HG03280 (cell line): ENCODE measurements around the gene COL5A1.

Experiments used
- ATAC-seq: cut with Tn5 transposase; IDR thresholded peaks from one replicate; pipeline ENCODE4 v1.9.1; 2021; ENCODE audit warnings: mild to moderate bottlenecking, moderate library complexity; ENCODE audit not compliant: unreplicated experiment

Gene COL5A1

DNA sequence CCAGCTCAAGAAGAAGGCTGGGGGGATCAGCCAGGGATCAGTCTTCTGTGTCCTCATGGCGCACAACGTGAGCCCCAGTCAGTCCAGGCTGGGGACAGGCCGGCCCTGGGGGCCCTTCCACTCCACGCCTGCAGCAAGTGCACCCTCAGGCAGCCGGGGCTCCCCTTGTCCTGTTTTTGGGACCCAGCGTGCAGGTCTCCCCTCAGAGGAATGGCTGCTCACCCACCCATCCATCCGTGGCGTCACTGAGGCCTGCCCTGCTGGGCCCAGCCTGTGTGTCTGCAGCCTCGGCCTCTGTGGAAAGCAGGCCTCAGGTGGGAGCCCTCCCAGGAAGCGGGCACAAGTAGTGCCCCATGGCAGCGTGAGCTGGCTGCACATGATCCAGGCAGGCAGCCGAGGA is 186.4 kb downstream of the COL5A1 start:
- ATAC-seq, result no peak

DNA sequence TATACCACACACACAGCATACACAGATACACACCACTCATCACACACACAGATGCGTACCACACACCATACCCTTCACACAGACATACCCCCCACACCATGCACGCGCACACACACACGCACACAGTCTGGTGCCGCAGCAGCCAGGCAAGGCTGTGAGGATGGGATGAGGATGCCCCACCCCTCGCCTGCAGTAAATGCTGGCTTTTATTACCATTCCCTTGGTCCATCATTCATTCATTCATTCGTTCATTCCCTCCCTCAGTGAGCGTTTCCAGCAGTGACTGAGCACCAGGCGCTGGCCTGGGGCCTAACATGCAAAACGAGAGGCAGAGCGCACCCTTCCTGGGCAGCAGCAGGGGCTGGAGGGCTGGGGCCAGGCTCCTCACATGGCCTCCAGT is 187.3 kb downstream of the COL5A1 start:
- ATAC-seq, result no peak

DNA sequence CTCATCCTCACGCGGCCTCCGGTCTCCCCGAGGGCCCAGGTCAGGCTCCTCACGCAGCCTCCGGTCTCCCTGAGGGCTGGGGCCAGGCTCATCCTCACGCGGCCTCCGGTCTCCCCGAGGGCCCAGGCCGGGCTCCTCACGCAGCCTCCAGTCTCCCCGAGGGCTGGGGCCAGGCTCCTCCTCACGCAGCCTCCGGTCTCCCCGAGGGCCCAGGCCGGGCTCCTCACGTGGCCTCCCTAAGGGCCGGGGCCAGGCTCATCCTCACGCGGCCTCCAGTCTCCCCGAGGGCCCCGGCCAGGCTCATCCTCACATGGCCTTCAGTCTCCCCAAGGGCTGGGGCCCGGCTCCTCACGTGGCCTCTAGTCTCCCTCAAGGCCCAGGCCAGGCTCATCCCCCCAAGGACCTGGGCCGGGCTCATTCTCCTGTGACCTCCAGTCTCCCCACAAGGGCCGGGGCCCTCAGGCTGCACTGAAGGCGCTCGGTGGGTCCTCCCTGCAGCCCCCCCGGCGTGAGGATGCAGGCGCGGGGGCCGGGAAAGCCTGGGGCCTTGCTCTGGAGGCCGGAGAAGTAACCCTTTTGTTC is 187.8 kb downstream of the COL5A1 start:
- ATAC-seq, result no peak

DNA sequence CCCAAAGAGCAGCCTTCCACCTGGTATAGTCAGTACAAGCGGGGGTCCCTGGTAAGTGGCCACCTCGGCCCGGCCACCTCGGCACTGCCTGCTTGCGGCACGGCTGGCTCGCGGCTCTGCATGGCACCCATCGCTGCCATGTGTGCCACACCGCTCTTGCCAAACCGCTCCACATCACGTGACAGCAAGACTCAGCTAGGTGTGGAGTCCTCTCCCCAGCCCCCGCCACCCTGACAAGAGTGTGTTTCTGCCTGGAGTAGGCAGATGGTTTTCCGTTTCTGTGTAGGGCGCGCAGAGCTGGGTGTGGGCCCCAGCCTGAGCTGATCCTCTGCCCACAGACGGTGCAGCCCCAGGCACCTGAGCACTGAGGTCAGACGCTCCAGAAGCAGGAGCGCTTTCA is 188.5 kb downstream of the COL5A1 start:
- ATAC-seq, result no peak

DNA sequence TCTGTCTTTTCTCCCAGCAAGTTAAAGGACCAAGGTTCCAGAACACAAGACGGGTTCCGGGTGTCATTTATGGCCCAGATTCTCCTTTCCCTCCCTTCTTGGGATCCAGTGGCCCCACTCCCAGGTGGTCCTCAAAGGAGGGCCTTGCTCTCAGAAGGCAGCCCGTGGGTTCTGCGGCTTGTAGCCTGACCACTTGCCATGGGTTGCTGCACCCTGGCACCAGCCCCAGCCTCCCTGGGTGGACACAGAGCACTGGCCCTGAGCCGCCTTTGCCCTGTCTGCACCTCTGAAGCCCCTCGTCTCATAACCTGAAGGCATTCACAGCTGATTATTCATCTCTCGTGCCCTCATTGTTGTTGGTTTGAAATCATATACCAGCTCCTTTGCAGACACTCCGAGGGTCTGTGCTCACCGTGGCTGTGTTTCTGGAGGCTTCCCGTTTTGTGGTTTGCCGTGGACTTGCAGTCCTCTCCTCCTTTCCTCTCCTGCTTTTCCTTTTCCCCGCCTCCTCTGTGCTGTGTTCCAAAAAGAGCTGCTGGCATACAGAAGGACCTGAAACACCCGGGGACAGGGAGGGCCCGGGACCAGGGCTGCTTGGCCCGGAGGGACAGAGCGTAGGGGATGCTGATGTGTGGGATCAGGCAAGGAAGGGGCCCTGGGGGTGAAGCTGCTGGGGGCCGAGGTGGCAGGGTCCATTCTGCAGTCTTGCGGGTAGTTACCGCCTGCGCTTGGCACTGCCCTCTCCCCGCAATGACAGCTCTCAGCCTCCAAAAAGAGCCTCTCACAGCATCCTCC is 189.5 kb downstream of the COL5A1 start:
- ATAC-seq, result no peak

DNA sequence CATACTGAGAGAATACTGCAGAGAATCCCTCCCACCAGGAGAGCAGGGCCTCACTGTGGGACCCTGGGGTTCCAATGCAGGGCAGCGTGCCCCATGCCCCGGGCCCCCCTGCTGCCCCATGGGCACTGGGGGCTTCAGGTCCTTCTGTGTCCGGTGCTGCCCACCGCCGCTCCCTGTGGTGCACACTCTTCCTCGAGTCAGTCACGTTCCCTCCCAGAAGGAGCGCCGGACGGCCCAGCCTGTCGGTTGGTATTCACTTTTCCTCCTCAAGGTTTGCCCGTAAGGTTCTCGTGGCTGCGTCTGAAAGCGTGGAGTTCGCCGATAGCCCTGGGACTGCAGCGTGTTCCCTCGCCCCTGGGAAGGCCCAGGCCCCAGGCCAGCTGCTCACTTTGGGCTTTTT is 190.9 kb downstream of the COL5A1 start:
- ATAC-seq, result no peak

DNA sequence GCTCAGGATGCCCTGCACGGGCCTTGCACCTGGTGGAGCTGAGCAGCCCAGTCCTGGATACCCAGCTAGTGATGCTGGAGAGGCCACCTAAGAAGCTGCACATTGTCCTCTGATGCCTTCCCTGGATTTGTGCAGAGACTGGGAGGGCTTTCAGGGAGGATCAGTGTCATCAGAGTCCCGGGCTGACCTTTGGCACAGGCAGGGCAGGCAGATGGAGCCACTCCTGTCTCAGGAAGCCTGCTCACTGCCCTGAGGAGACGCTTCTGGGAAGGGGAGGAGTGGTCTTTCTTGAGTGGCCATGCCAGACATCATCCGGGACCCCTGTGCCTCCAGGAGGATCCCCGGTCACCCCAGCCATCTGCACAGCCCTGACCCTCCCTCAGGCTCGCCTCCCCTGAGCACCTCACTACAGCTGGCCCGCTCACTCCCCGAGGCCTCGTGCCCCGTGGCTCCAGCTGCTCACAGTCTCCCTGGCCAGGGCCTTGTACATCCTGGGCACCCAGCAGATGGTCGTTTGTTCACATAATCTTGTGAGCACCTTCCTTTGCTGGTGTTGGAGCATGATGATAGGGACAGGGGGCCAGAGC is 191.8 kb downstream of the COL5A1 start:
- ATAC-seq, result no peak

DNA sequence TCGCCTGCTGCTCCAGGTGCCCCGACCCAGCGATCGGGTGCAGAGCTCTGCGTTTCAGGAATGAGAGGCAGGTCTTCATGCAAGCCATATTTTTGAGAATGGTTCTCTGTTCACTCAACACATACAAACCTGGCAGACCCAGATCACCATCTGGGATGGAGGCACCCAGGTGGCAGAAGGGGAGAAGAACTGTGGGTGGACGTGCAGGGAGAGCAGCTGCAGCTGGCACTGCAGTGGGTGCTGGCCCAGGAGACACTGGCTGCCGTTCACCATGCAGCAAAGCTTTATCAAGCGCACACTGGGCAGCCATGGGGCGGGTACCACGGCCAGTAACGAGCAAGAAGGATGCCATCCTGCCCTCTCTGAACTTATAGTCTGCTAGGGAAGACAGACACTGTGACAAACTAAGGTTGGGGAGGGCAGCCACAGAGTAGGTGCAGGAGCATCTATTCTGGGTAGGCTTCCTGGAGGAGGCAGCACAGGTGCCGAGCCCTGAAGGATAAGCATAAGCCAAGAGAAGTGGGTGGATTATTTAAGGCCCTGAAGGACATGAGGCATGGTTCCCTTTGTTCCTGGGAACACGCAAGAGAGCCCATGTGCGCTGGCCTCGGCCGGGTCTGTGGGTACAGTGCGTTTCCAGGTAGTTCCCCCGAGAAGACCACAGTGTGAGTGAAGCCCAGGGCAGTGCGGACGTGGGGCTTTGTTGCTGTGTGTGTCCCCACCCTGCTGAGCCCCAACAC is 192.8 kb downstream of the COL5A1 start:
- no peak for ATAC-seq

DNA sequence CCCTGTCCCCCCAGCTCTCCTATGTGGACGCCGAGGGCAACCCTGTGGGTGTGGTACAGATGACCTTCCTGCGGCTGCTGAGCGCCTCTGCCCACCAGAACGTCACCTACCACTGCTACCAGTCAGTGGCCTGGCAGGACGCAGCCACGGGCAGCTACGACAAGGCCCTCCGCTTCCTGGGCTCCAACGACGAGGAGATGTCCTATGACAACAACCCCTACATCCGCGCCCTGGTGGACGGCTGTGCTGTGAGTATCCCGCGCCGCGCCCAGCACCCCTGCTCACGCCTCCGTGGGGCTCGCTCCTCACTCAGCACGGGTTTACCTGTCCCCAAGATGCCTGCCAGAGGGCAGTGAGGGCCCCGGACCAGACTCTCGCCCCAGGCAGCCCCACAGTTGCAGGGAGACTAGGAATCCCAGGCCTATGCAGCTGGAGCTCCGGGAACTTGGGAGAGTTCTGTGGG is 193.4 kb downstream of the COL5A1 start:
- no peak for ATAC-seq

DNA sequence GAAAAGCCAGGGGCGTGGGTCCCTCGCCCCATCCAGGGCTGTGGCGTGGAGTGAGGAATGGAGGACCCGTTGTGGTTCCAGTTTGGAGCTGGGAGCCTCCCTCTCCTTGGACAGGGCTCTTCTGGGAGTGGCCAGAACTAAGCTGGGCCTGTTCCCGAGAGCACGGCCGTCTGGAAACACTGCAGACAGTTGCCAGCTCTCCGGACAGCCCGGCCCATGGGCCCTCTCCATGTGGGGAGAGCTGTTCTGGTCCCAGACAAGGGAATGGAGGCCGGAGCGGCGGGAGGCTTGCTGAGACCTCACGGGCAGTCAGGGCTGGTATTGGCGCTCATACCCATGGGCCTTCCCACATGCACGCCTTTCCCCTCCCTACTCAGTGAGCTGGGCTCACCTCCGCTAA is 193.8 kb downstream of the COL5A1 start:
- ATAC-seq, result no peak

DNA sequence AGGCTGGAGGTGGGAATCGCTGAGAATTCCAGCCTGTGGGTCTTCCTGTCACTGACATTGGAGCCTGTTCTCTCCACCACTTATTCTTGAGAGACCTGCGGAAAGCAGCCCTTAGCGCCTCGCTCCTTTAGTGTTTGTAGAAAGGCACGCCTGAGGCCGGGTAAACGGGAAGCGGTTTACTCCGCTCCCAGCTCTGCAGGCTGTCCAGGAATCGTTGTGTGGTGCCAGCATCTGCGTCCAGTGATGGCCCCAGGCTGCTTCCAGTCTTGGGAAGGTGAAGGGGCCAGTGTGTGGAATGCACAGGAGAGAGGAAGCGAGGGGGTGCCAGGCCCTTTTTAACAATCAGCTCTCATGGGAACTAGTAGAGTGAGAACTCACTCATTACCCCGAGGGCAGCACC is 194.4 kb downstream of the COL5A1 start:
- ATAC-seq, result no peak

DNA sequence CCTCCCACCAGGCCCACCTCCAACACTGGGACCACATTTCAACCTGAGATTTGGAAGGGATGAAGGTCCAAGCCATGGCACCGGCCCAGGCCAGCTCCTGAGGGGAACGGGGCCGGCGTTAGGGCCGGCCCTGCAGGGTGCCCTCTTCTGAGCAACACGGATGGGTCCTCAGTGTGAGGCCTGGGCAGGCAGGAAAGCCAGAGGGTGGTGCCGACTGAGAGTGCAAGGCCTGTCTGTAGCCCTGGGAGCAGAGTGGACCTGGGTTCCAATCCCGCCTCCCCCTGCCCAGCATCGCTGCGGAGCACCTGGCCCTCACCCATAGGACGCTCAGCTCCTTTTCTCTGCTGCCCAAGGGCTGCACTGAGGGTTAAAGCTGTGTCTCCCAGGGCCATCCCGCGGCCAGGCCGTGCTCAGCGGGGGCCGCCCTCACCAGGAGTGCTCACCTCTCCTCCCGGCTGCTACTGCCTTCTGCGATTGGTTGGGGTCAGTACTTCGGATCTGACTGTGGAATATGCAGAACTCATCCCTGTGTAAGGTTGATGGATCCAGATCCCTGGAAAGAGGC is 194.9 kb downstream of the COL5A1 start:
- ATAC-seq, result no peak

DNA sequence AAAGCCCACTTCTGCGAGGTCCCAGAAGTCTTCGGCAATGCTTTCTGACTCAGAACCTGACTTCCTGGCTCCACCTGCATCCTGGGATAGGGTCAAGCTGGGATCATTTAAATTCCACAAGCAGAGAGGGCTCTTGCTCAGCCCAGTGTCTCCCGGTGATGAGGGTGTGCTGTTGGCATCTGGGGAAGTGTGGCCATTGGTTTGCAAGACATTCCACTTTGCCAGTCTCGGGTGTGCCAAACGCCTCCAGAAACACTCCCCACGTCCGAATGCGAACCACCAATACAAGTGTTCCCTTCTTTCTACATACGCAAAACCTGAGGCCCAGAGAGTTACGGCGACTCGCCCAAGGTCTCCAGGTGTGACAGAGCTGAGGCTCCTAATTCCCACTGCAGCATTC is 195.9 kb downstream of the COL5A1 start:
- ATAC-seq, result no peak

DNA sequence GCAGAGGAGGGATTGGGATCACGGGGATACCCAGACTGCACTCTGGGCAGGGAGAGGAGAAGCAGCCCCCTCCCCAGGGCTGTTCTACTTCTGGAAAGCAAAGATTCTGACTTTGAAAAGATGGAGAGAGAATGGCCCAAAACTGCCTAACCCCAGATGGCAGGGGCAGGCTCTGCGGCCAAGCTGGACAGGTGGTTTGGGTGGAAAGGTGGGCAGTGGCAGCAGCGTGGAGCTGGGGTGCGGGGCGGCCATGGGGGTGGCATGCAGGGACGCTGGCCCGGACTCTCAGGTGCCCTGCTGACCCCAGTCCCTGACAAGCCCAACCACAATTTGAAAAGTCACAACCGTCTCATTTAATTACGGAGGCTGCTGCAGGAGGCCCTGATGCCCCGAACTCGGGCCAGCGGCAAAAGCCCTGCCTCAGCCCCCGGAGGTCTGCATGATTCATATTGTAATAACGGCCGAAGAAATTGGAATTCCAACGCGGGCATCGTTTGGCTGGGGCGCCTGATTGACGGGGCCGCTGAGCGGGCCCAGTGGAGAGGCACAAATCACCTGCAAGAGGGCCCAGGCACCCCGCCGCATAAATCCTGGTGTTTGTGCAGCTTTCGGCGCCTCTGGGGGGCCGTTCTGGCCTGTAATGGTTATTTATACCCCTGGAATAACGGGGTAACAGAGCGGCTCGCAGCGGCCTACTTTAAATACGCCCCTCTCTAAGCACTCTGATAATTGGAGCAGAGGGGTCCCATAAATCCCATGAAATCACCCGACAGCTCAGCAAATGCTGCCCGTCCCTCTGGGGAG is 197.2 kb downstream of the COL5A1 start:
- no peak for ATAC-seq

DNA sequence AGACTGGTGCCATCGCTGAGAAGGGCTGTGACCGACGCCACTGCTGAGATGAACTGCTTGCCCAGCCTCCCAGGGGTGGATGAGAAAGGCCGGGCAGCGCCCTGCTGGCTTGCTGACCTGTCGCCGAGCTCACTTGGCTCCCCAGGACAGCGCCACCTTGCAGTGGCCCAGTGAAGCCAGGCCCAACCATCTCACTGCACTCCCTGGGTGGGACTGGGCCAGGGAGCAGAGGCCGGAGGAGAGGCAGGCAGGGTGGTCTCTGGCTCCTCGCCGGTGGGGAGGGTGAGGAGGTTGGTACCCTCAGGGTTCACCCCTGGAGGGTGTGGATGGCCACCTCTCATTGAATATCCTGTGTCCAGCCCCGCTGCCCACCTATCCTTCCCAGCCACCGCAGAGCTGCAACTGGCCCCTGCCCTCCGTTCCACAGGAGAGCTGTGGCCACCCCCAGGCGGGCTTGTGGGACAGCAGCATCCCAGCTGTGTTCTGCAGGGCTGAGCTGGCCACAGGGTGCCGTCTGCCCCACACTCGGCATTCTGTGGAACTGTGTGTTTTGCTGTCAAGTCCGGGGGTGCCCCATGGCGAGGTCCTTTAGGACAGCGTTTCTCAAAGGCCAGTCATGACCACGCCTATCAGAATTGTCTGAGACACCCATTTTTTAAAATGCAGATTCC is 198.0 kb downstream of the COL5A1 start:
- ATAC-seq, result no peak

DNA sequence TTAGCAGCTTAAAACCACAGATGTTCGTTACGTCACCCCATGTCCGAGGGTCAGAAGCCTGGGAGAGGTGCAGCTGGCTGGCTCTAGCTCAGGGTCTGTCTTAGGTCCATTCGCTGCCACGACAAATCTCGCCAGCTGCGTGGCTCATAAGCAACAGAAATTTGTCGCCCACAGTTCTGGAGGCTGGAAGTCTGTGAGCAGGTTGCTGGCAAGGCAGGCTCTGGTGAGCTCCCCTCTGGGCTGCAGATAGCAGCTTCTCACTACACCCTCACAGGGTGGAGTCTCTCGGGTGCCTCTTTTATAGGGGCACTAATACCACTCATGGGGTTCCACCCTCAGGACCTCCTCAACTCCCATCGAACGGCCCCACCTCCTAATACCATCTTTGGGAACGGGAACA is 198.9 kb downstream of the COL5A1 start:
- ATAC-seq, result no peak

DNA sequence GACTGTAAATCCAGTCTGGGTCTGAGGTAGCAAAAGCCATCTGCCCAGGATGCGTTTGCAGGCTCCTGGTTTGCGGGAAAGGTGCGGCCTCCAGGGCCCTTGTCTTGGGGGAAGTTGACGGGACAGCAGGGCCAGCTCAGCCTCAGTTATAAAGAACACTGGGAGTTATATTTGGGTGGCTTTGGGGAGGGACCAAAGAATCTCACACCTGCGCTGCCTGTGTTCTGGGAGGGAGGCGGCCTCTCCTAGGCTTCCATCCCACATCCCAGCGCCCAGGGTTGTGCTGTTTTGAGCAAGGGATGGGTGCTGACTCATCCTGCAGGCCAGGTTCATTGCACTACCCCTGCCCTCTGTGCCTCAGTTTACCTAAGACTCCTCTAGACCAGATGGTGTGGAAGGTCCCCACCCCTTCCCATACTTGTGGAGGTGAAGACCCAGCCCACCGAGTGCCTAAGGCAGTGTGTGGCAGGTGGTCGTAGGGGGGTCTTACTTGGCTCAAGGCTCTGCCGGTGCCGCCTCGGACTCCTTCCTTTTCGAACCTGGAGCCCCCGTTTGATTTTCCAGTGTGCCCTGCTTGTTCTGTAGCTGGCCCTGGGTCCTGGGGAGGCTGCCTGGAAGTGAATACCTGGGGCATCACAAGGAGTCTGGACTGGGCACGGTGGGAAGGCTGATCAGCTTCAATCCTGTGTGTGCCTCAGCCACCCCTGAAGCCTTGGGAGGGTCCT is 199.7 kb downstream of the COL5A1 start:
- ATAC-seq, result no peak

DNA sequence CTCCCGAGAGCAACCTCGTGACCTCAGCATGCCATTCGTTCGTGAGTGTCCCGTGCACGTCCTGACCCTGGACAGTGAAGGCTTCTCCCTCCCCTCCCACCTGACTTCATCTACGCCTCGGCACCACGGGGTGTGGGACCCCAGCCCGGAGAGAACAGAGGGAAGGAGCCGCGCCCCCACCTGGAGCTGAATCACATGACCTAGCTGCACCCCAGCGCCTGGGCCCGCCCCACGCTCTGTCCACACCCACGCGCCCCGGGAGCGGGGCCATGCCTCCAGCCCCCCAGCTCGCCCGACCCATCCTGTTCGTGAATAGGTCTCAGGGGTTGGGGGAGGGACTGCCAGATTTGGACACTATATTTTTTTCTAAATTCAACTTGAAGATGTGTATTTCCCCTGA is 200.7 kb downstream of the COL5A1 start:
- no peak for ATAC-seq

DNA sequence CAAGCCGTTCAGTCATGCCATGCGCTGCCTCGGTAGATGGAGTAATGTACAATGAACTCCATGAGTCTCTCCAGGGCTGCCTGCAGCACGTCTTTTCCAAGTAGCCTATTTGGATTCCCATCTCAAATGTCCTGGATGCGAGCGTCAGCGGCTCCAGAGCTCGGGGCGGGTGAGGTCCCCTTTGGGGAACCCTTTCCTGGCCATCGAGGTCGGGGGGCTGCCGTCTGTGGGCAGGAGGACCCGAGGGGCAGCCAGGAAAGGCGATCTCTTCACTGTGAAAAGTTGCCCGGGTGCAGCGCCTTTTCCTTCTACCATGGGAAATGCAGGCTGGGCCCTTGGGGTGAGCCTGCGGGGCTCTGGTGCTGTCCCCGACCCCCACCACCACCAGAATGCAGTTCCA is 202.1 kb downstream of the COL5A1 start:
- no peak for ATAC-seq
